ENCODE results near the gene PTPN14. TPM values are rescaled to one million over a fixed set of nuclear protein-coding genes. Genes with fewer than 3 reads are reported as not detected.

Gene PTPN14
- total RNA-seq, 3 donors from 2014 or later, result 5.8 to 49.0 (median 8.3) TPM

DNA sequence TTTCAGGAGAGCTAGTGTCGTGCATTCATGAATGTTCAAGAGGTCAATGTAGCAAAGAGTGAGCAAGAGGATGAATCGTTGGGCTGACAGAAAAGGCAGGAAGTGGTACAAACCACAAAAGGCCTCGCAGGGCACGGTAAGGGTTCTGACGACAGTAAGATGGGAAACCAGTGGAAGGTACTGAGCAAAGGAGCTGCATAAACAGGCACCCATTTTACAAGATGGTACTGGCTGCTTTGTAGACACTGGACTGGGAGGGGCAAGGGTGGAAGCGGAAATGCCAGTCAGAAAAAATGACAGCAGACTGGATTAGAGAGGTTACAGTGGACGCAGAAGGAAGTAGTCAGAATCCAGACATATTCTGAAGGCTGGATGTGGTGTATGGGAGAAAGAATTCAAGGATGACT, 123.5 kb downstream of the PTPN14 start:
- peak in 1 of 3 donors; percentile 18 for DNase-seq
- ATAC-seq, result peak; percentile 81
- H3K4me1 ChIP-seq (ENCODE audit: low read depth), result no peaks in the 10 kb centered on the region
- no peak overlapping the region for H3K4me3 ChIP-seq
- intact Hi-C loops (cut with DNase I, micrococcal nuclease), result no loop called here
- TF ChIP-seq, protein P1, sequence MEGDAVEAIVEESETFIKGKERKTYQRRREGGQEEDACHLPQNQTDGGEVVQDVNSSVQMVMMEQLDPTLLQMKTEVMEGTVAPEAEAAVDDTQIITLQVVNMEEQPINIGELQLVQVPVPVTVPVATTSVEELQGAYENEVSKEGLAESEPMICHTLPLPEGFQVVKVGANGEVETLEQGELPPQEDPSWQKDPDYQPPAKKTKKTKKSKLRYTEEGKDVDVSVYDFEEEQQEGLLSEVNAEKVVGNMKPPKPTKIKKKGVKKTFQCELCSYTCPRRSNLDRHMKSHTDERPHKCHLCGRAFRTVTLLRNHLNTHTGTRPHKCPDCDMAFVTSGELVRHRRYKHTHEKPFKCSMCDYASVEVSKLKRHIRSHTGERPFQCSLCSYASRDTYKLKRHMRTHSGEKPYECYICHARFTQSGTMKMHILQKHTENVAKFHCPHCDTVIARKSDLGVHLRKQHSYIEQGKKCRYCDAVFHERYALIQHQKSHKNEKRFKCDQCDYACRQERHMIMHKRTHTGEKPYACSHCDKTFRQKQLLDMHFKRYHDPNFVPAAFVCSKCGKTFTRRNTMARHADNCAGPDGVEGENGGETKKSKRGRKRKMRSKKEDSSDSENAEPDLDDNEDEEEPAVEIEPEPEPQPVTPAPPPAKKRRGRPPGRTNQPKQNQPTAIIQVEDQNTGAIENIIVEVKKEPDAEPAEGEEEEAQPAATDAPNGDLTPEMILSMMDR (IDR thresholded peaks at IDR 0.05), result no peak
- H3K36me3 ChIP-seq (ENCODE audit: low read depth), result no peaks in the 10 kb centered on the region
- no peaks in the 10 kb centered on the region for H3K9me3 ChIP-seq

DNA sequence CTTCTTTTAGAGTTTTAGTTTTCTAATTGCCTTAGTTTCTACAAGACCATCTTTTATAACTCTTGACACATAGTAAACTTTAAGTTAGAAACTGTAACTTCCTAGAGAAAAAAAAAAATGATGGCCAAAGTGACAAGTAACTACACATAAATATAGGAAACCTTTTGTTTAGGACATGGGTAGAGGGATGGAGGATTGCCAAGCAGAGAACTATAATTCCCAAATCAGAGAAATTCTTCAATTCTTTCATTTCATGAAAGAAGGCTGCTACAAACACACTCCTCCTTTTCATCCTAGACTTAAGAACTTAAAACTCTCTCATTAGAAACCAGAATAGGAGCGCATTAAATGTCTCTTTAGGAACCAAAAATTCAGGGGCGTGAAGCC, 125.0 kb downstream of the PTPN14 start:
- ATAC-seq (no peak), DNase-seq (no peak)
- TF ChIP-seq, protein P1 (IDR thresholded peaks at IDR 0.05), result no peak
- H3K36me3 ChIP-seq (ENCODE audit: low read depth), result no peaks in the 10 kb centered on the region
- intact Hi-C loops (cut with DNase I, micrococcal nuclease), result no loop called here
- H3K9me3 ChIP-seq, result no peaks in the 10 kb centered on the region
- H3K4me1 ChIP-seq (ENCODE audit: low read depth), result no peaks in the 10 kb centered on the region
- H3K4me3 ChIP-seq, result no peak overlapping the region

DNA sequence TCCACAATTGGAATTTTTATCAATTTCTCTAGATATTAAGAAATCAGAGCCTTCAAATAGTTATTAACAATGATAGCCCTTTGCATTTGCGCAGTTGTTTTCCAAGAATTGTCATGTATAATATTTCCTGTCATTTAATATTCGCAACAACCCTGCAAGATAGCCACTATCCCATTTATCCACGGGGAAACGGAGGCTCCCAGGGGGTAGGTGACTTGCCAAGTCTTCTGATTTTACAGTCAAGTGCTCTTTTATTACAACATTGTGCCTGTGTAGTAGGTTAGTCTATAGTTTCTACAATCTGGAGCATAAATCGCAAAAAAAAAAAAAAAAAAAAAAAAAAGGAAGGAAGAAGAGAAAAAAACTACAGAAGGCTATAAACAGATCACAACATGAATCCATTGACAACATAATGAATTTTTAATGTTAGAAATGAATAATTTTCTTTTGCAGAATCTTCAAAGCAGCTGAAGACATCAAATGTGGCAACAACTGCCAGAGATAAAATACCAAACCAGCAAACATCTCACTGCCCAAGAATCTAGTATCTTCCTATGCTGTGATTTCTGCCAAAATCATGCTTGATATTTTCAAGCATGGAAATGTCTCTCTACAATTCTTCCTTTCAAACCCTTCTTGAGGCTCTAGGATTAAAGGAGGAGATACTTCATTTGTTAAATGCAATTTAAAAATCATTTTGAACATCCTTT, 125.5 kb downstream of the PTPN14 start:
- TF ChIP-seq, protein P1 (IDR thresholded peaks at IDR 0.05), result no peak
- no peaks in the 10 kb centered on the region for H3K9me3 ChIP-seq
- no peak overlapping the region for H3K4me3 ChIP-seq
- intact Hi-C loops (cut with DNase I, micrococcal nuclease), result no loop called here
- ATAC-seq (no peak), DNase-seq (no peak)
- no peaks in the 10 kb centered on the region for H3K4me1 ChIP-seq (ENCODE audit: low read depth)
- no peaks in the 10 kb centered on the region for H3K36me3 ChIP-seq (ENCODE audit: low read depth)

DNA sequence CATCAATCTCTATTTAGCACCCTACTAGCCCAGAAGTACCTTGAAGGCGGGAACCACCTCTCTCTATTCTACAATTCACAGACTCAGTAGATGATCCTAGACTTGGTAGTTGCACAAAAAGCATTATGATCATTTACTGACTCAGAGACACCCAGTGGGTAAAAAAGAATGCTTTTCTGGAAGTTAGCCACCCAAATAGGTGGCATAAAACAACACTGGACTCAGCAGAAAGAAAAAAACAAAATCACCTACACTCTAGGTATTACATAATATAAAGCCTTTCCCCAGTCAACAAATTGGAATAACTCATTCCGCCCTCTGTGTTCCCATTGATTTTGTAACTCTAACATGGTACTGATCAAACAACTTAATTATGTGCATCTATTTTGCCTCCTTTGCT, 126.3 kb downstream of the PTPN14 start:
- Histone ChIP-seq H3K4me1 (ENCODE audit: low read depth) (no peaks in the 10 kb centered on the region), H3K9me3 (no peaks in the 10 kb centered on the region), H3K4me3 (no peak overlapping the region), H3K36me3 (ENCODE audit: low read depth) (no peaks in the 10 kb centered on the region)
- DNase-seq (no peak), ATAC-seq (no peak)
- TF ChIP-seq, protein P1 (IDR thresholded peaks at IDR 0.05), result no peak
- intact Hi-C loops (cut with DNase I, micrococcal nuclease), result no loop called here

DNA sequence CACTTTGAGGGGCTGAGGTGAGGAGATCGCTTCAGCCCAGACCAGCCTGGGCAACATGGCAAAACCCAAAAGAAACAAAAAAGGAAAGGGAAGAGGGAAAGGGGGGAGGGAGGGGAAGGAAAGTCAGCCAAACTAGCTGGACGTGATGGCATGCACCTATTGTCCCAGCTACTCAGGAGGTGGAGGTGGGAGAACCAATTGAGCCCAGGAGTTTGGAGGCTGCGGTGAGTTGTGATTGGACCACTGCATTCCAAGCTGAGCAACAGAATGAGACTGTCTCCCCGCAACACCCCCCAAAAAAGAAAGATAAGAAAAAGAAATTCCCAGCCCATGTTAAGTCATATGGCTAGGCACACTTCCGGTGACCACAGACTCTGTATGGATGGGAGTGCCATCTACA, 128.4 kb downstream of the PTPN14 start:
- intact Hi-C loops (cut with DNase I, micrococcal nuclease), result no loop called here
- Histone ChIP-seq H3K4me3 (no peak overlapping the region), H3K36me3 (ENCODE audit: low read depth) (no peaks in the 10 kb centered on the region), H3K4me1 (ENCODE audit: low read depth) (no peaks in the 10 kb centered on the region), H3K9me3 (no peaks in the 10 kb centered on the region)
- TF ChIP-seq, protein P1 (IDR thresholded peaks at IDR 0.05), result no peak
- ATAC-seq, result no peak
- no peak for DNase-seq
